SU-DHL-6 (cell line): ENCODE results near the gene OSBPL6.

Experiments used
- H2AFZ ChIP-seq: fragments of 200-600 bp; sonication (generic); 2 replicates; pipeline ENCODE4 v1.6.1; 2014; ENCODE audit warnings: low read depth, mild to moderate bottlenecking, moderate library complexity, mixed read lengths, antibody characterized with exemption, low read length; ENCODE audit not compliant: severe bottlenecking
- H3F3A ChIP-seq: fragments of 200-600 bp; shearing (Covaris generic); 2 replicates; pipeline ENCODE4 v1.6.0; 2016; ENCODE audit warnings: antibody characterized with exemption, mild to moderate bottlenecking; ENCODE audit not compliant: insufficient read depth
- H3K27ac ChIP-seq: fragments of 200-600 bp; sonication (generic); 2 replicates; pipeline ENCODE4 v1.5.1; 2016; ENCODE audit warnings: low read depth, mild to moderate bottlenecking, low read length, moderate library complexity, mixed read lengths
- H3K27me3 ChIP-seq: fragments of 200-600 bp; sonication (generic), shearing (Covaris generic); 2 replicates; pipeline ENCODE4 v1.6.0; 2014; ENCODE audit warnings: mild to moderate bottlenecking, low read length
- H3K36me3 ChIP-seq: fragments of 200-600 bp; sonication (generic); 2 replicates; pipeline ENCODE4 v1.6.1; 2014; ENCODE audit warnings: mild to moderate bottlenecking, low read length, mixed read lengths
- H3K4me2 ChIP-seq: fragments of 300-600, 200-600 bp; shearing (Covaris generic), sonication (generic); 2 replicates; pipeline ENCODE4 v1.6.0; 2014; ENCODE audit warnings: low read length, low read depth, mild to moderate bottlenecking; ENCODE audit not compliant: poor library complexity, severe bottlenecking
- H3K4me3 ChIP-seq: fragments of 200-600 bp; sonication (generic); 2 replicates; pipeline ENCODE4 v1.5.1; 2014; ENCODE audit warnings: antibody characterized with exemption, low read length, mild to moderate bottlenecking, mixed read lengths; ENCODE audit not compliant: insufficient read depth, poor library complexity, severe bottlenecking
- H3K79me2 ChIP-seq: fragments of 200-600 bp; sonication (generic); 2 replicates; pipeline ENCODE4 v1.6.1; 2014; ENCODE audit warnings: mild to moderate bottlenecking, low read length, moderate library complexity; ENCODE audit not compliant: insufficient read depth
- H3K9ac ChIP-seq: fragments of 200-600 bp; sonication (generic); 2 replicates; pipeline ENCODE4 v1.7.0; 2014; ENCODE audit warnings: mild to moderate bottlenecking, low read length
- H3K9me2 ChIP-seq: fragments of 200-600 bp; sonication (generic); replicated peaks from 2 replicates; pipeline ENCODE4 v1.6.1; 2014; ENCODE audit warnings: low read length; ENCODE audit not compliant: insufficient read depth
- H3K9me3 ChIP-seq: fragments of 200-600 bp; sonication (generic); 2 replicates; pipeline ENCODE4 v1.6.1; 2014; ENCODE audit warnings: low read length, mixed read lengths; ENCODE audit not compliant: insufficient read depth
- H4K20me1 ChIP-seq: fragments of 200-600 bp; sonication (generic); 2 replicates; pipeline ENCODE4 v1.6.1; 2014; ENCODE audit warnings: low read depth, mild to moderate bottlenecking, antibody characterized with exemption, low read length, moderate library complexity, mixed read lengths
- CTCF ChIP-seq: fragments of 200-600 bp; sonication (generic); IDR thresholded peaks from one replicate; pipeline ENCODE4 v1.5.1; 2017; ENCODE audit warnings: antibody characterized with exemption, mild to moderate bottlenecking, low read length, moderate library complexity; ENCODE audit not compliant: insufficient read depth, poor library complexity, severe bottlenecking
- EZH2phosphoT487 ChIP-seq: fragments of 200-600 bp; sonication (generic), shearing (Covaris generic); conservative IDR thresholded peaks from 2 replicates; pipeline ENCODE4 v1.6.1; 2018; ENCODE audit warnings: mild to moderate bottlenecking, antibody characterized with exemption, low read length, moderate library complexity, mixed read lengths

OSBPL6 gene

GRCh38 chr2:178208817-178209216, 14.5 kb downstream of the OSBPL6 start:
- Histone ChIP-seq H3K36me3 (no peaks in the 10 kb centered on the region), H3K79me2 (no peaks in the 10 kb centered on the region), H3K27me3 (no peaks in the 10 kb centered on the region), H3K27ac (no peak overlapping the region), H3F3A (no peaks in the 10 kb centered on the region), H3K9ac (no peak overlapping the region), H3K9me2 (no peaks in the 10 kb centered on the region), H3K4me3 (no peak overlapping the region), H2AFZ (no peak overlapping the region), H3K9me3 (no peaks in the 10 kb centered on the region), H3K4me2 (no peak overlapping the region), H4K20me1 (no peaks in the 10 kb centered on the region)
- TF ChIP-seq EZH2phosphoT487 (no peak), CTCF (no peak)

- H3K9me3 ChIP-seq = no peaks in the 10 kb centered on the region
- no peaks in the 10 kb centered on the region for H4K20me1 ChIP-seq
- H3K4me2 ChIP-seq = no peak overlapping the region
- no peaks in the 10 kb centered on the region for H3K36me3 ChIP-seq
- H3K9ac ChIP-seq = no peak overlapping the region
- H2AFZ ChIP-seq = no peak overlapping the region
- H3K27me3 ChIP-seq = no peaks in the 10 kb centered on the region
- H3F3A ChIP-seq = no peaks in the 10 kb centered on the region
- H3K4me3 ChIP-seq = no peak overlapping the region
- no peaks in the 10 kb centered on the region for H3K79me2 ChIP-seq
- no peak overlapping the region for H3K27ac ChIP-seq
- no peak for TF ChIP-seq EZH2phosphoT487
- TF ChIP-seq CTCF = no peak
- H3K9me2 ChIP-seq = no peaks in the 10 kb centered on the region
Measured at GRCh38 chr2:178211460-178211859, 17.1 kb downstream of the OSBPL6 start.

GRCh38 chr2:178211943-178212342, 17.6 kb downstream of the OSBPL6 start:
- Histone ChIP-seq H3K79me2 (no peaks in the 10 kb centered on the region), H3K9ac (no peak overlapping the region), H3K9me2 (no peaks in the 10 kb centered on the region), H3K27ac (no peak overlapping the region), H3F3A (no peaks in the 10 kb centered on the region), H3K4me2 (no peak overlapping the region), H3K27me3 (no peaks in the 10 kb centered on the region), H4K20me1 (no peaks in the 10 kb centered on the region), H3K9me3 (no peaks in the 10 kb centered on the region), H3K4me3 (no peak overlapping the region), H2AFZ (no peak overlapping the region), H3K36me3 (no peaks in the 10 kb centered on the region)
- TF ChIP-seq EZH2phosphoT487 (no peak), CTCF (no peak)

- TF ChIP-seq EZH2phosphoT487 (no peak), CTCF (no peak)
- no peaks in the 10 kb centered on the region for H3K9me3 ChIP-seq
- H3K4me3 ChIP-seq = no peak overlapping the region
- no peaks in the 10 kb centered on the region for H3K36me3 ChIP-seq
- no peaks in the 10 kb centered on the region for H3K27me3 ChIP-seq
- no peak overlapping the region for H3K9ac ChIP-seq
- H4K20me1 ChIP-seq = no peaks in the 10 kb centered on the region
- H2AFZ ChIP-seq = no peak overlapping the region
- no peaks in the 10 kb centered on the region for H3K9me2 ChIP-seq
- no peak overlapping the region for H3K4me2 ChIP-seq
- H3K27ac ChIP-seq = no peak overlapping the region
- no peaks in the 10 kb centered on the region for H3F3A ChIP-seq
- no peaks in the 10 kb centered on the region for H3K79me2 ChIP-seq
Measured at GRCh38 chr2:178213991-178214390, 19.7 kb downstream of the OSBPL6 start.
